Lower lobe of right lung (tissue), 2 donors: Measurements from ENCODE around the gene CC2D2A. TPM values are rescaled to one million over a fixed set of nuclear protein-coding genes. Genes with fewer than 3 reads are reported as not detected.
A peak's percentile ranks its signal among the peaks of the same experiment; 100 is the strongest.

ENCODE experiments used
- ATAC-seq, 2 donors: fragments of 200-7000 bp; cut with Tn5 transposase; one replicate each; pipeline ENCODE4 v1.9.1; 2020 to 2022; ENCODE audit warnings: mild to moderate bottlenecking in 2 of 2, moderate library complexity in 2 of 2
- DNase-seq: peaks from one replicate; pipeline ENCODE4 v3.0.0-alpha.2; 2020
- H3K27ac ChIP-seq: fragments of 200-600 bp; one replicate; pipeline ENCODE4 v1.8.0; 2022
- H3K27me3 ChIP-seq: fragments of 200-600 bp; one replicate; pipeline ENCODE4 v1.8.0; 2022; ENCODE audit warnings: low read depth
- H3K36me3 ChIP-seq: fragments of 200-600 bp; one replicate; pipeline ENCODE4 v1.8.0; 2022; ENCODE audit warnings: mild to moderate bottlenecking
- H3K4me1 ChIP-seq: fragments of 200-600 bp; one replicate; pipeline ENCODE4 v1.8.0; 2022
- H3K4me3 ChIP-seq: fragments of 200-600 bp; one replicate; pipeline ENCODE4 v1.8.0; 2022; ENCODE audit warnings: mild to moderate bottlenecking
- H3K9me3 ChIP-seq: fragments of 200-600 bp; one replicate; pipeline ENCODE4 v1.8.0; 2022
- intact Hi-C: fragments of 100-400 bp; cut with DNase I; formaldehyde crosslinking; loops from one replicate; pipeline ENCODE4 v1.11.0; 2022
- total RNA-seq: library from RNA; stranded (reverse); fragmentation: NEBNext Ultra II Directional; extraction: Animal tissue kit (Norgen Biotek cat#: 25700); gene quantifications from one replicate; pipeline ENCODE4 v1.2.1, GENCODE V29; 2021
- TF ChIP-seq, protein P1 (sequence below): fragments of 200-600 bp; IDR thresholded peaks from one replicate; pipeline ENCODE4 v1.8.0; 2022; ENCODE audit warnings: antibody characterized with exemption, mild to moderate bottlenecking
- donor health status: DM: no; HTN: yes; CAD: no; lungs with severe emphysema.

The CC2D2A gene
- total RNA-seq, 1 donor from 2014 or later, result 21.2 TPM

DNA sequence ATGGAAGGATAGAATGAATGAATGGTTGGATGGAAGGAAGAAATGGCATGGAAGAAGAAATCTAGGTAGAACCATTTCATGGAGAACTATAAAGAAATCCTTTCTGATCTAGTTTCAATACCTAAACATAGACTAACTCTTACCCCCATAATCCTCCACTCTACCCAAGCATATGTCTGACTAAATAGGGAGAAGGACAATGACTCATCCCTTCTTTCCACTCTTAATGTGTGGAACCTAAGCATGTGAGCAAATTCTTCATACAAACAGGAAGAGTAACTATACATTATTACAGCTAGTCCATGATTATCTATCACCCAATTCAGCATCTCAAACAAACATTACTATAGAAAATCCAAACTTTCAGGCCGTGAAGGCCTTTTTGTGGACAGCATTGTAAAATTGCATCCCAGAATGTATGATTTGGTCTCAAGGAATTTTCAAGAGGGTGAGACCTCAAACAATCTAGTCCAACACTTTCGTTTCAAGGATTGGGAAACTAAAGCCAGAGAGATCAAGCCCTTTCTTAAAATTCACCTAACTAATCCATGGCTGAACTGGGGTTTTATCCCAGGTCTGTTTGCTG, 30.6 kb upstream of the CC2D2A start:
- no peak overlapping the region for H3K4me3 ChIP-seq
- TF ChIP-seq, protein P1, sequence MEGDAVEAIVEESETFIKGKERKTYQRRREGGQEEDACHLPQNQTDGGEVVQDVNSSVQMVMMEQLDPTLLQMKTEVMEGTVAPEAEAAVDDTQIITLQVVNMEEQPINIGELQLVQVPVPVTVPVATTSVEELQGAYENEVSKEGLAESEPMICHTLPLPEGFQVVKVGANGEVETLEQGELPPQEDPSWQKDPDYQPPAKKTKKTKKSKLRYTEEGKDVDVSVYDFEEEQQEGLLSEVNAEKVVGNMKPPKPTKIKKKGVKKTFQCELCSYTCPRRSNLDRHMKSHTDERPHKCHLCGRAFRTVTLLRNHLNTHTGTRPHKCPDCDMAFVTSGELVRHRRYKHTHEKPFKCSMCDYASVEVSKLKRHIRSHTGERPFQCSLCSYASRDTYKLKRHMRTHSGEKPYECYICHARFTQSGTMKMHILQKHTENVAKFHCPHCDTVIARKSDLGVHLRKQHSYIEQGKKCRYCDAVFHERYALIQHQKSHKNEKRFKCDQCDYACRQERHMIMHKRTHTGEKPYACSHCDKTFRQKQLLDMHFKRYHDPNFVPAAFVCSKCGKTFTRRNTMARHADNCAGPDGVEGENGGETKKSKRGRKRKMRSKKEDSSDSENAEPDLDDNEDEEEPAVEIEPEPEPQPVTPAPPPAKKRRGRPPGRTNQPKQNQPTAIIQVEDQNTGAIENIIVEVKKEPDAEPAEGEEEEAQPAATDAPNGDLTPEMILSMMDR, result no peak
- intact Hi-C loops, result no loop called here
- no peak overlapping the region for H3K27ac ChIP-seq
- H3K4me1 ChIP-seq, result peaks cover 11% of the 10 kb centered on the region
- H3K27me3 ChIP-seq, result no peaks in the 10 kb centered on the region
- DNase-seq (no peak), ATAC-seq (no peak)
- no peaks in the 10 kb centered on the region for H3K36me3 ChIP-seq
- no peaks in the 10 kb centered on the region for H3K9me3 ChIP-seq

DNA sequence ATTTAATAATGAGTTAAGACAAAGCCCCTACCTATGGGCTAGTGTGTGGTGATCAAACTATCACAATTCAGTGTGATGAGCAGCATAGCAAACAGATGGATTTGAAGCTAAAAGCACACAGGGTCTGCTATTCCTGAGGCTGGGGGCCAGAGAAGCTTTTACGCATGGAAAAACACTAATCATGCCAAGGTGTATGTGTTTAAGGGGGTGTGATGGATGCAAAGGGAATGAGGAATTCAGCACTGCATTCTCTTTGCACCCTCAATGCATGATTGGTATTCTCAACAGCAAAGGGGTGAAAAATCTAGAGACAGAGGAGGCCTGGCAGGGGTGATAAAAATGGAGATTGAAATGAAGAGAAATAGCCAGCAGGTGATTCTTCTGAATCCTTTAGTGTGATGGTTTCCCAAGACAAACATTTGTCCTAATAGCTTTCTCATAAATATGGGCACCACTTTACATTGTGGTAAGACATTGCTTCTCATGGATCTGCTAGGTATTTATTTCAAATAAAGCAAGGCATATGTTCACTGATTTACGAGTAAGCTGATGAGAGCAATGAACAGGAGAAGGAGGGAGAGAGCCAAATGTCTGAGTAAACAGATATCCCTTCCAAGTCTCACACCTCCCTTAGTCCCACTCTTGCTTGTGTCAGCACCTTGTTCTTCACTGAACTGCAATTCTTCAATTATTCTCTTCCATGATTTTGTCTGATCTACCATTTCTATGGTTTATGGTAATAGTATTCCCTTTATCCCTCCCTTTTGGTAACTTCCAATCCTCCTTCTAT, 26.1 kb upstream of the CC2D2A start:
- no peaks in the 10 kb centered on the region for H3K9me3 ChIP-seq
- TF ChIP-seq, protein P1, result no peak
- intact Hi-C loops, result no loop called here
- DNase-seq (no peak), ATAC-seq (no peak)
- H3K36me3 ChIP-seq, result no peaks in the 10 kb centered on the region
- no peaks in the 10 kb centered on the region for H3K27me3 ChIP-seq
- H3K4me3 ChIP-seq, result no peak overlapping the region
- H3K4me1 ChIP-seq, result no peaks in the 10 kb centered on the region
- H3K27ac ChIP-seq, result no peak overlapping the region

DNA sequence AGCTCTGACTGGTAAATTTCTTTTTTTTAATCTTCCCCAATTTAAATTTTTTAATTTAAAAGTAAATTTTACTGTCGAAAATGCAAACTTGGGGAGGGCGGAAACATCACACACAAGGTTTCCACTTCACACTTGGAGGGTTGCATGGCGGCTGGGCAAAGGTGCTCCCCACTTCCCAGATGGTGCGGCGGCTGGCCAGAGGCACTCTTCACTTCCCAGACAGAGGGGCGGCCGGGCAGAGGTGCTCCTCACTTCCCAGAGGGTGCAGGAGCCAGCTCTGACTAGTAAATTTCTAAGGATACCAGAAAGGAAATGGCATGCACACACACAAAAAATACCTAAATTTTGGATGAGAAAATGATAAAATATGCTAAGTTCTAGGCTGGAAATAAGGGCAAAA, 25.4 kb upstream of the CC2D2A start:
- Histone ChIP-seq H3K36me3 (no peaks in the 10 kb centered on the region), H3K27ac (no peak overlapping the region), H3K9me3 (no peaks in the 10 kb centered on the region), H3K27me3 (no peaks in the 10 kb centered on the region), H3K4me1 (no peaks in the 10 kb centered on the region), H3K4me3 (no peak overlapping the region)
- DNase-seq (no peak), ATAC-seq (no peak)
- intact Hi-C loops, result no loop called here
- TF ChIP-seq, protein P1, result no peak

DNA sequence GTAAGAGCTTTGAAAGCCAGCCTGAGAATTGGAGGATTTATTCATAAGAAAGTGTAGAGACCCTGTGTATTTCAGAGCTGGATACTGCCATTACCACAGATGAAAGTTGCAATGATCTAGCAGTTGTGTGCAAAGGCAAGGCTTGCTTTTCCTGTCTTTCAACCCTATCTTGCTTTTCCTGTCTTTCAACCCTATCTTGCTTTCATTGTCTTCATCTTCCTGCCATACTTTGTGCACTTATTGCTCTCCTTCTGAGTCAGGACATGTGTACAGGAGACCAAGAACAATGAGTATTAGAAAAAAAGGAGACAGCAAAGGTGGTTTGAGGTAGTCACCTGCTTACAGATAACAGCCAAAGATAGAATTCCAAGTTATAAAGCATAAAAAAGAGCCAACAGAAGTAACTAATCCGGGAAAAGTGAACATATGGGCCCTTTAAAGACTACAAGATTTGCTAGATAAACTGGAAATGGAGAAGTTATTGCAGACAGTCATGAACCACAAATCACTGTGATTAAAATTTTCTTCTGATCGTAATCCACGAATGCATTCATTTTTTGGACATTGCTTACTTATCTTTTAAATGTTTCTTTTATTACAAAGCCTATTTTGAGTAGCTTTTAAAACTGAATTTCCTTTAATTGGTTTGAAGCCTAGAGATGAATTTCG, 24.7 kb upstream of the CC2D2A start:
- DNase-seq (no peak), ATAC-seq (no peak)
- intact Hi-C loops, result no loop called here
- H3K27ac ChIP-seq, result no peak overlapping the region
- H3K4me3 ChIP-seq, result no peak overlapping the region
- H3K36me3 ChIP-seq, result no peaks in the 10 kb centered on the region
- no peaks in the 10 kb centered on the region for H3K27me3 ChIP-seq
- TF ChIP-seq, protein P1, result no peak
- H3K9me3 ChIP-seq, result no peaks in the 10 kb centered on the region
- H3K4me1 ChIP-seq, result no peaks in the 10 kb centered on the region

GRCh38 chr4:15451181-15451865, 18.4 kb upstream of the CC2D2A start:
- Histone ChIP-seq H3K27ac (peak overlapping the region; percentile 33), H3K36me3 (no peaks in the 10 kb centered on the region), H3K27me3 (no peaks in the 10 kb centered on the region), H3K4me1 (peaks cover 27% of the 10 kb centered on the region), H3K4me3 (no peak overlapping the region), H3K9me3 (no peaks in the 10 kb centered on the region)
- ATAC-seq (peak; percentile 59 to 68), DNase-seq (no peak)
- intact Hi-C loops, result no loop called here
- TF ChIP-seq, protein P1, result no peak
